ENCODE data around the gene PROM1. TPM values are rescaled to one million over a fixed set of nuclear protein-coding genes. Genes with fewer than 3 reads are reported as not detected.

PROM1 gene
- polyA plus RNA-seq, 1 donor from 2014 or later: 1.1 TPM

- Histone ChIP-seq H3F3A (ENCODE audit: insufficient read depth, low read length, poor library complexity, severe bottlenecking) (no peaks in the 10 kb centered on the region), H3K9me2 (ENCODE audit: insufficient read depth, low read length) (no peaks in the 10 kb centered on the region), H3K4me3 (ENCODE audit: low read length) (no peak overlapping the region), H2AFZ (ENCODE audit: low read depth, low read length) (no peak overlapping the region), H3K36me3 (ENCODE audit: insufficient read depth, low read length) (no peaks in the 10 kb centered on the region), H3K79me2 (replicated peaks; ENCODE audit: insufficient read depth, low read length) (no peaks in the 10 kb centered on the region), H3K27ac (ENCODE audit: low read length) (no peak overlapping the region), H4K20me1 (ENCODE audit: insufficient read depth) (no peaks in the 10 kb centered on the region), H3K9me3 (ENCODE audit: low read length) (no peaks in the 10 kb centered on the region), H3K4me2 (ENCODE audit: low read length) (no peak overlapping the region), H3K9ac (ENCODE audit: low read length) (no peak overlapping the region), H3K27me3 (ENCODE audit: insufficient read depth, low read depth, low read length) (no peaks in the 10 kb centered on the region)
- no peak for TF ChIP-seq CTCF (IDR thresholded peaks at IDR 0.05; ENCODE audit: poor library complexity, severe bottlenecking)
Measured at GRCh38 chr4:15986907-15987306, 96.9 kb downstream of the PROM1 start.

DNA sequence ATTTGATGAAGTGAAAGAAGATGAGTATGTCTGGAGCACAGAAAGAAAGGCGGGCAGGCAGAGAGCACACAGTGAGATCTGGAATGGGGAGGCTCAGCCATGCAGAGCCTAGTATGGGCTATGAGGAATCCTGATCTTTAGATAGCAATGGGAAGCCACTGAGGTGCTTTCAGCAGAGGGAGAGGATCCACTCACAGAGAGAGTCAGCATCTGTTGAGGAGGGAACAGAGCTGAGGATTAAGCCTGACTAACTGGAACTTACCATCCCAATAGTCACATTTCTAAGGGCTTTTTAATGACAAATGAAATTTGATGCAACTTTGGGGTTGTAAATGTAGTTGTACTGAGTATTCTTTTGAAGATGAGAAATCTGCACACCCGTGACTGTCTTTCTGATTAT, 100.2 kb downstream of the PROM1 start:
- no peak overlapping the region for H3K4me2 ChIP-seq (ENCODE audit: low read length)
- no peaks in the 10 kb centered on the region for H3K79me2 ChIP-seq (replicated peaks; ENCODE audit: insufficient read depth, low read length)
- H3K27me3 ChIP-seq (ENCODE audit: insufficient read depth, low read depth, low read length): no peaks in the 10 kb centered on the region
- no peak overlapping the region for H3K9ac ChIP-seq (ENCODE audit: low read length)
- H3K36me3 ChIP-seq (ENCODE audit: insufficient read depth, low read length): no peaks in the 10 kb centered on the region
- H3K9me3 ChIP-seq (ENCODE audit: low read length): no peaks in the 10 kb centered on the region
- H2AFZ ChIP-seq (ENCODE audit: low read depth, low read length): no peak overlapping the region
- no peaks in the 10 kb centered on the region for H4K20me1 ChIP-seq (ENCODE audit: insufficient read depth)
- TF ChIP-seq EP300 (conservative IDR thresholded peaks at IDR 0.05; ENCODE audit: poor library complexity, severe bottlenecking) (no peak), TAF1 (IDR thresholded peaks at IDR 0.05; ENCODE audit: low read depth) (no peak), POLR2AphosphoS5 (IDR thresholded peaks at IDR 0.05) (no peak), RAD21 (conservative IDR thresholded peaks at IDR 0.05) (no peak), SMC3 (conservative IDR thresholded peaks at IDR 0.05; ENCODE audit: poor library complexity) (no peak), EZH2 (IDR thresholded peaks at IDR 0.05; ENCODE audit: borderline replicate concordance, insufficient read depth, low read length, poor library complexity, severe bottlenecking) (no peak), REST (IDR thresholded peaks at IDR 0.05; ENCODE audit: borderline replicate concordance) (no peak)
- H3K27ac ChIP-seq (ENCODE audit: low read length): no peak overlapping the region
- H3F3A ChIP-seq (ENCODE audit: insufficient read depth, low read length, poor library complexity, severe bottlenecking): no peaks in the 10 kb centered on the region
- H3K9me2 ChIP-seq (ENCODE audit: insufficient read depth, low read length): no peaks in the 10 kb centered on the region
- H3K4me3 ChIP-seq (ENCODE audit: low read length): no peak overlapping the region

- TF ChIP-seq MXI1 (conservative IDR thresholded peaks at IDR 0.05; ENCODE audit: poor library complexity, severe bottlenecking) (no peak), EZH2 (IDR thresholded peaks at IDR 0.05; ENCODE audit: borderline replicate concordance, insufficient read depth, low read length, poor library complexity, severe bottlenecking) (no peak), CTCF (IDR thresholded peaks at IDR 0.05; ENCODE audit: poor library complexity, severe bottlenecking) (no peak), SMC3 (conservative IDR thresholded peaks at IDR 0.05; ENCODE audit: poor library complexity) (no peak), POLR2AphosphoS5 (IDR thresholded peaks at IDR 0.05) (no peak), EP300 (conservative IDR thresholded peaks at IDR 0.05; ENCODE audit: poor library complexity, severe bottlenecking) (no peak), REST (IDR thresholded peaks at IDR 0.05; ENCODE audit: borderline replicate concordance) (no peak), RAD21 (conservative IDR thresholded peaks at IDR 0.05) (no peak), TAF1 (IDR thresholded peaks at IDR 0.05; ENCODE audit: low read depth) (no peak)
- H3K9me3 ChIP-seq (ENCODE audit: low read length): no peaks in the 10 kb centered on the region
- no peak overlapping the region for H3K4me2 ChIP-seq (ENCODE audit: low read length)
- H3K9me2 ChIP-seq (ENCODE audit: insufficient read depth, low read length): no peaks in the 10 kb centered on the region
- H3K27me3 ChIP-seq (ENCODE audit: insufficient read depth, low read depth, low read length): no peaks in the 10 kb centered on the region
- no peak overlapping the region for H3K27ac ChIP-seq (ENCODE audit: low read length)
- no peak overlapping the region for H2AFZ ChIP-seq (ENCODE audit: low read depth, low read length)
- no peaks in the 10 kb centered on the region for H3K36me3 ChIP-seq (ENCODE audit: insufficient read depth, low read length)
- H4K20me1 ChIP-seq (ENCODE audit: insufficient read depth): no peaks in the 10 kb centered on the region
- H3K4me3 ChIP-seq (ENCODE audit: low read length): no peak overlapping the region
- H3F3A ChIP-seq (ENCODE audit: insufficient read depth, low read length, poor library complexity, severe bottlenecking): no peaks in the 10 kb centered on the region
- no peak overlapping the region for H3K9ac ChIP-seq (ENCODE audit: low read length)
- no peaks in the 10 kb centered on the region for H3K79me2 ChIP-seq (replicated peaks; ENCODE audit: insufficient read depth, low read length)
Measured at GRCh38 chr4:15982842-15983524, 100.8 kb downstream of the PROM1 start.
